IPS DF 4.7 (cell line): ENCODE measurements around the gene TMTC1.

Experiments
- DNase-seq: peaks from one replicate; pipeline ENCODE4 v3.0.0-alpha.2; 2013; ENCODE audit warnings: low spot score; ENCODE audit errors: extremely low read depth

Gene TMTC1

DNA sequence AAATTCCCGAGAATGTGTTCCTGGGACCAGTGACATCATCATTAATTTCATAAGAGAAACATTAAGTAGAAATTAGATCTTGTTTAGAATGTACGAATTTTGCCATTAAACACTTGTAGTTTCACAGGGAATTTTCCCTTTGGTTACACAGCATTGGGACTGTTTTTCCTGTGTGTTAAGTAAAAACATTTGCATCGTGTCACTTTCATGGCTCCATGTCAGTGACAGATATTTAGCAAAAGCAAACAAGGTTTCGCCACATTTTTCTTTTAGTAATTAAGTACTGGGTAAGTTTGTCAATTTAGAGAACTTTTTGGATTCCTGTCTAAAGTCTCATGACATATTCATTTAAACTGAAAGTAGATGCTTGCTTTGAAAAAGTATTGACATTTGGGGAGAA lies 240.7 kb downstream of the TMTC1 start:
- DNase-seq, result no peak

DNA sequence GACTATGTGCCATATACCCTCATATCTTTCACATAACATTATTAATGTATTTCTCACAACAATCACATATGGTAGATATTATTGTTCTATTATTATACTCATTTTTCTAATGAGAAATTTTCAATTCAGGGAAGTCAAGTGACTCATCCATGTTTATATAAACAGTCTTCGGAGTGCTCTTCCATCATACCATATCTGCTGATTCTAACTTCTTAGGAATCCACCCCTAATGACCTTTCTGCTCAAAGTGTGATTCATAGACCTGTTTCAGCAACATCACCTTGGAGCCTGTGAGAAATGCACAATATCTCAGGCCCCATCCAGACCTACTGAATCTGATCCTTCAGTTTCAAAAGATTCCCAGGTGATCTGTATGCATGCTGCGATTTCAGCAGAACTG lies 246.4 kb downstream of the TMTC1 start:
- DNase-seq, result no peak

DNA sequence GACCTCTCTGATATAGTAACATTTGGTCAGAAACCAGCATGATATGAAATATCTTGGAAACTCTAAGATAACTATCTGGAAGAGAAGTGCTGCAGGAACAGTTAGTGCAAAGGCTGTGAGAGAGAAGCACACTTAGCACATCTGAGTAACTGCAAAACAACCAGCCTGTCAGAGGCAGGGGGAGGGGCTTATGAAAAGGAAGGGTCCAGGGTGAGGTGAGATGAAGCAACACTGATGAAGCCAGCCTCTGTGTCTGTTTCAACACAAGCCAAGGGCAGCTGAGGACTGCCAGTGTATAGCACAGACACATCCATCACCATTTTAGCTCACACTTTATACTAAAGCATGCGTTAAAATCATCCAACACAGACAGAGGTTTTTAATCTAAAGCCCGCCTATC lies 248.8 kb downstream of the TMTC1 start:
- no peak for DNase-seq

DNA sequence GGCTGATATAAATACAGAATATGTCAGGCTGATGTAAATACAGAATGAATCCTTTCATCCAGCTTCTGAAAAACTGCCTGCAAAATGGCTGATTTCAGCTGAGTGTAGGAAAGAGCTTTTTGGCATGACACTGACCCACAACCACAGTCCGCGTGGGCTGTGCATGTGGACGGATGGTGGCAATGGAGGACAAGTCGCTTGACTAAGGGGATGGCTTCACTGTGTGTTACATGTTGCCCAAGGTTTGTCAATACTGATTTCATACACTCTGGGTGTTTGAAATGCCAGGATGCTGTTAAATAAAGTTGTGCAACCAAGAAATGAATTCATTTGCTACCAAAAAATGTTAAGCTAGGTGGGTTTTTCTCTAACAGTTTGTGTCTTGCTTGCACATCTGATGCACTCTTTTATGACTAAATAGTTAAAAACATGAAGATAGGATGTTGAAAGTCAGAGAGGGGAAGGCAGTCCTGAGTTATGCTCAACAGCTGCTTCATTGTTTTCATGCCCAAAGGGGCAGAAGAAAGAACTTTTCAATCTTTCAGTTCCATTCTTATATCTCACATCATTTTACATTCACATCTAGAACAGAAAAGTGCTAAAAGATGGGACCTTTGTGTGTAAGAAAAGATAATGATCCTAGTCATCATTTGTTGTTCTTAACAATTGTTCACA lies 249.8 kb downstream of the TMTC1 start:
- DNase-seq, result no peak

GRCh38 chr12:29531471-29531870 lies 252.3 kb downstream of the TMTC1 start:
- DNase-seq, result no peak

GRCh38 chr12:29530436-29530835 lies 253.3 kb downstream of the TMTC1 start:
- no peak for DNase-seq

- no peak for DNase-seq
These were observed 255.6 kb downstream of the TMTC1 start for GRCh38 chr12:29528161-29528560.

DNA sequence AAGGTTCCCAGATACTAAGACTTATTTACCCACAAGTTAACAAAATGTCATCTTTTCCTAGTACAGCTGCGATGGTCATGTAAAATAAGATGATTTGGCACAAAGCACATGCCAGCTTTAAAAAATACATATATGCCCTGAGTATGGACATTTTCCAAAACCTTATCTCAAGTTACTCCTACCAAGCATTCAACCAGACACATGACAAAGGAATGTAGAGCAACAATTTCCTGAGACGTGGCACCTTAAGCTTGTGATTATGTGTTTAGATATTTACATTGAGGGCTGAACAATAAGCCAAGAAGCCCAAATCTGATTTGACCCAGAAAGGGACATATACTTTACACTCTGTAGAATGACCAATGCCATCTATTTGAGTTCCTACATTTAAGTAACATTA lies 261.8 kb downstream of the TMTC1 start:
- DNase-seq, result no peak

DNA sequence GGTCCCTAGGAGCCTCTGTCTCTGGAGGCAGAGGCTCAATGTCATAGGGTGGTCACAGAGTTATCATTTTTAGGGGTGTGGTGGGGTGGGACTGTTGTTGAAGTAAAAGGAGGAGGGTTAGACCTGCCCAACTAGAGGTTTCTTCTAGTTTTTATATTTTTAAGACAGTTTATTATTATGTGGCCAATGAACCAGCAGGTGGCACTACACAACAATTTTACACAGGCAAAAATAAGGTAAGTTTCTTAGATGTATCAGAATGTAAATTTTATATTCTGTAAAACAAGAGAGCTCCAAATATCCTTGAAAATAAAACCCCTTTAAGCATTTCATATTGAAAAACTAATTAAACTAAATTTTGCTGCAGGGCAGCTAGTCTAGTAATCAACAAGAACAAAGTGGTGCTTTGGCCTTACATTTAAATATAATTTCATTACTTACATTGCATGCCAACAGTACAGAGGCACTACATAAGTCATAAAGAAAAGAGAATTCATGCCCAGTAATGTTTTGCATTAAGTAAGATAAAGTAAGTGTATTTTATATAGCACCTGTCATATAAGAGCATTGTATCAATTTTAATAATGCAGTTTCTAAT lies 264.1 kb downstream of the TMTC1 start:
- no peak for DNase-seq

DNA sequence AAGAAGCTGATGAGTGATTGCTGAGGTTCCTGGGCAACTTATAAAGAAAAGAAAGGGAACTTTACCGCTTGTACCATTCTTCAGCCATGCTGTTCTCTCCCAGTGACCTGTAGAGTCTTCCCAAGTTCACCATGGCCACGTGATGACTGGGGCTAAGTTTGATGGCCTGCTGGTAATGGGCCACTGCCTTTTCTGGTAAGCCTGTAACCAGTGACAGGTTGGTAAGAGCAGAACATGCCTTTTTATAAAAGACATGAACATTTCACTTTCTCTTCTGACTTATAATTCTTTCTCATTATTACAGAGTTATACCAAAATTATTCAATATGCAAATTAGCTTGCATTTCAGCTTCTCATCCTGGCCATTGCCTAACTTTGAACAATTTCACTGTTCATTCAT lies 265.3 kb downstream of the TMTC1 start:
- DNase-seq, result no peak

DNA sequence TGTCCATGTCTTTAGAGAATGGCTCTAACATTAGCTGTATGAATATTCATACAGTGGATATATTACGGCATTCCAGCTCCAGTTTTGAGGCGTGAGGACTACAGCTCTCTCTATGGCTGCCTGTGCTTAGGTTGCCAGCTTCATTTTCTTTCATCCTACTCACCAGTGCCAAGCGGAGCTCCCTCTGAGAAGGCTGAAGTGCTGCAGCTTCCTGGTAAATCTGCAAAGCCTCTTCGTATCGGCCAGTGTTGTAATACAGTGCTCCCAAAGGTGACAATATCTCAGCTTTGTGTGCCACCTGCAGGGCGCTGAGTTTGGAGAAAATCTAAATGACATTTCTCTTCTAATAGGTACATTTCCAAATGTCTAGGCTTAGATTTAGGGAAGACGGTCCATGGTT lies 266.5 kb downstream of the TMTC1 start:
- DNase-seq, result no peak

DNA sequence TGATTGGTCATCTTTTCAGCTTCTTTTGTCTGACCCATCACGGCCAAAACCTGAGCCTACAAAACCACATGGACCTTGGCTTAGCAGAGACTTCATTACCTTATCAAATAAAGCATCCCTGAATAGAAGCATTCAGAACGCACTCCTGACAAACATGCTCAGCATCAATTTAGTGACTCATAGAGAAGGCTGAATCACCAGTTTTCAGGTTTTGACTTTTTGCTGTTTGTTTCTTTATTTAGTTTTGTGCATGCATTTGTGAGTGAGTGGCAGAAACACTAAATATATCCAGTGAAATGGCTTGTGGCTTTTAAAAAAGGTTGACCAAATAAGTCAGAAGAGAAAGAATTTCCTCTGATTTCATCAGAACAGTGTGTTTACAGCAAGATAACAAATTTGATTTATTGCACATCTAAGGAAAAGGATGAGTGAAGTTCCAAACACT lies 267.3 kb downstream of the TMTC1 start:
- no peak for DNase-seq

DNA sequence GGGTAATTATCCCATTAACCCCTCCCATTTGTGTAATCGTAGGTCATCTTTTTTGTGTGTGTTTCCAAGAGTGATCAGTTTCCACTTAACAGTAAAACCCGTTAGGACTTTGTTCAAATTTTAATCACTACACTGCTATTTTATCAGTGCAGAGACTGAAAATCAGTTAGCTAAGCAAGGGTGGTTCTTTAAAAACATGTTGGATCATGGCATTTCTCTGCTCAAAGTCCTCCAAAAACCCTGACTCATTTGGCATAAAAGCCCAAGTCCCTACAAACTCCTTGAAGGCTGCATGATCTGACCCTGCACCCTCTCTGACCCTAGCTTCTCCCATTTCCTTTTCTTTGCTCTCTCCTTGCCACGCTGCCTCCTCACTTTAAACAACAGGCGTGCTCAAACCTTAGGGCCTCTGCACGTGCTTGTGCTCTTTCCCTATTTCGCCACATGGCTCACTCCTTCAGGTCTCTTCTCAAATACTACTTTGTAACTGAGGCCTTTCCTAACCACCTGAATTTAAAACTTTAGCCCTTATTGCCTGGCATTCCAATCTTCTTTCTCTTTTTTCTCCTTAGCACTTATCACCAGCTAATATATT lies 273.1 kb downstream of the TMTC1 start:
- no peak for DNase-seq

- no peak for DNase-seq
These were observed 274.2 kb downstream of the TMTC1 start for GRCh38 chr12:29509503-29509902.

- DNase-seq, result no peak
These were observed 274.8 kb downstream of the TMTC1 start for GRCh38 chr12:29508949-29509348.

- no peak for DNase-seq
These were observed 278.6 kb downstream of the TMTC1 start for GRCh38 chr12:29505122-29505521.

DNA sequence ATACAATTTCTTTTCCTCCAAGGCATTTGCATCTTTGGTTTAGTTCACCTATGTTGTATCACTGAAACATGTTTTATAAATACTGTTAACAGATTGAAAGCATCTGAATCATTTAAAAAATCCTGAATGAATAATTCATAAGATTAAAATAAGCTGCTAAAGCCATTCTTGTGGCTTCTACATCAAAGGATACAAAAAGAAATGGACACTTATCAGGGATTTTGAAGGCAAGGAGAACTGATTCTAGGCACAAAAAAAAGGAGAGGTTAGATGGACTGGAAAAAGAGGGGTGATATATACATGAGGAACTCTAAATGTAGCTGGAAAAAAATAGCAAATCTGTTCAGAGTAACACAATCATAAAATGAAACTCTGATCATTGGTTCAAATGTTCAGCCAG lies 280.5 kb downstream of the TMTC1 start:
- no peak for DNase-seq

- no peak for DNase-seq
These were observed 284.5 kb downstream of the TMTC1 start for GRCh38 chr12:29499235-29499634.

- DNase-seq, result no peak
These were observed 286.2 kb downstream of the TMTC1 start, which contains the start of gene OVCH1 for GRCh38 chr12:29497588-29497987. OVCH1 (minus strand) TSS chr12:29497686; CDS start chr12:29497686, 0 bp downstream.

GRCh38 chr12:29492891-29493290 lies 290.9 kb downstream of the TMTC1 start:
- no peak for DNase-seq

DNA sequence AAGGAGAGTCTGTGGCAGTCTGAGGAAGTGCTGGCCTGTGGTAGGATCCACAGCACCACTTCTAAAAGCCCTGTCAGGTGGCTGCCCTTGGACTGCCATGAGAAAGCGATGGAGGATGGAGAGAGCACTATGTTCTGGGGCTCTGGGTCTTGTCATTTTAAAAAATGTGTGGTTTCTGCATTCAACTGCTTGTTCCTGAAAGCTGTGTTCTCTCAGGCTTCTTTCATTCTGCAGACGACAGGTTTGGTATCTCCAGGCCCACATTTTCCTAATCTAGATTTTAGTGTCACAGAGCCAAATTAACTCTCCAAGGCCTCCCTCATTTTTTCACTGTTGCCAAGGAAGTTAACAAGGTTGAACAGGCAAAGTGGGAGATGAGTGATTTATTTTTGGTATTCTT lies 296.8 kb downstream of the TMTC1 start:
- no peak for DNase-seq

DNA sequence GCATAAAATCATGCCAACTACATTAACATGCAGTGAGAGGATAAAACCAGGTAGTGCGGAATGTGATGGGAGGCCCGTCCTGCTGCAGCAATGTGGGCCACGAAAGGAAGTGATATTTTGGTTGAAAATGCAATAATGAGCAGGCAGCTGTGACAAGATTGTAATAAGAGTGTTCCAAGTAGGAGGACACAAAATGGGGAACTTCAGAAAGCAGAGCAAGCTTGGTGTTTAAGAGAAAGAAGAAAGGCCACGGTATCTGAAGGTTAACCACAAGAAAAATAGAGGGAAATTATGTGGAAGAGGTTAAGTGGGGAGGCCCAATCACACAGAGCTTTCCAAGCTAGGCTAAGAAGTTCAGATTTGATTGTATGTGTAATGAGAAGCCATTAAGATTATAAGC lies 320.5 kb downstream of the TMTC1 start:
- DNase-seq, result no peak

GRCh38 chr12:29460082-29460481 lies 323.7 kb downstream of the TMTC1 start:
- no peak for DNase-seq
